ENCODE data around the gene CBFA2T3. TPM values are rescaled to one million over a fixed set of nuclear protein-coding genes. Genes with fewer than 3 reads are reported as not detected.

Gene CBFA2T3
- total RNA-seq, 2 donors from 2014 or later, result 10.1 to 10.5 TPM

DNA sequence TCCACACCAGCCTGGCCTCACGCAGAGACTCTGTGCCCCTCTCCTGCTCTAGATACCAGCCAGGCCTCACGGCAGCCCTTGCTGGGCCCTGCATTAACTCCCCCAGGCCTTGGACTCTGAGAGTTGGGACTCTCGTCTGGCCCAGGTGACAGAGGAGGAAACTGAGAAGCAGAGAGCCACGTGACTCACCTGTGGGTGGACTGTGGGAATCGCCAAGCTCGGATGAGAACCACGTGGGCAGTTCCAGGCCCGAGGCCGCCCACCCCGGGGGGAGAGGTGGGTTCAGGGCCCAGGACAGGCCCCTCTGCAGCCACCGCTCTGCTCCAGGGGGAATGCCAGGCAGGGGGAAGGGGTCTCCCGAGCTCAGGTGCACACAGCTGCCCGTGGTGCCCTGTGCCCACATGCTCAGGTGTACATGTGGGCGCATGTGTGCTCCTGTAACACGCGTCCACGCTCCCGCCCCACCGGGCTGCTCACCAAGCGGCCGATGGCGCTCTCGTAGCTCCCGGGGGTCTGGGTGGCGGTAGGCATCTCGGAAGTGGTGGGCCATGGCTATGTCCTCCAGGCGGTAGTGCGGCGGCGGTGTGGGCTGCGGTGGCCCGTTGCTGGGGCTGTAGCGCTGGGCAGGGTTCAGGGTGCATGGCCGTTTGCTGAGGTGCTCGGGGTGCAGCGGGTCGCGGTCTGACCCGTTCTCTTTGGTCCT lies 92.3 kb downstream of the CBFA2T3 start:
- no peaks in the 10 kb centered on the region for H3K4me1 ChIP-seq

DNA sequence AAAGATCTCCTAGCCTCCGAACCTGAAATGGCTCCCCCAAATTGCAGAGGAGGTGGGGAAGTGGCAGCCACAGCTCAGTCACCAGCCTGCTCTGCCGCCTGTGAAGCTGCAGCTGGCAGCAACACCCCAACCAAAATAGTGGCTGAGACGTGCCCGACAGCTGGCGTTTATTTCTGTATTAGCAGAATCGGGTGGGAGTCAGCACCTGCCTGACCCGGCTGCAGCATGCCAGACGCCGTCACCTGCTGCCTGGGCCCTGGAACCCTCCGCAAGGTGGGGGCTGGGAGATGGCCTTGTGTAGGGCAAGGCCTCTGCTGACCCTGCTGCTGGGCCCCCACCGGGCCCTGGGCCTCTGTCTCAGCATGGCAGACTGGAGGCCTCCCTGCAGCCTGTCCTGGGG lies 93.1 kb downstream of the CBFA2T3 start:
- Histone ChIP-seq H3K9ac (ENCODE audit: low read depth in 2 of 2, low read length in 2 of 2) (no peak overlapping the region), H3K4me1 (no peaks in the 10 kb centered on the region), H3K36me3 (no peaks in the 10 kb centered on the region), H3K4me3 (no peak overlapping the region), H3K9me3 (no peaks in the 10 kb centered on the region), H3K27ac (no peak overlapping the region), H3K27me3 (peaks cover 5% of the 10 kb centered on the region)
- DNase-seq, result no peak
- TF ChIP-seq CTCF (IDR thresholded peaks at IDR 0.05), result no peak
- intact Hi-C loops (cut with DNase I), result no loop called here

More for the DNA sequence above, 92.3 kb downstream of the CBFA2T3 start:
- no peak for TF ChIP-seq CTCF (IDR thresholded peaks at IDR 0.05)
- Histone ChIP-seq H3K4me3 (no peak overlapping the region), H3K27ac (no peak overlapping the region), H3K27me3 (peaks cover 5% of the 10 kb centered on the region), H3K9me3 (no peaks in the 10 kb centered on the region), H3K9ac (ENCODE audit: low read depth in 2 of 2, low read length in 2 of 2) (no peak overlapping the region), H3K36me3 (no peaks in the 10 kb centered on the region)
- no peak for DNase-seq
- intact Hi-C loops (cut with DNase I), result no loop called here

DNA sequence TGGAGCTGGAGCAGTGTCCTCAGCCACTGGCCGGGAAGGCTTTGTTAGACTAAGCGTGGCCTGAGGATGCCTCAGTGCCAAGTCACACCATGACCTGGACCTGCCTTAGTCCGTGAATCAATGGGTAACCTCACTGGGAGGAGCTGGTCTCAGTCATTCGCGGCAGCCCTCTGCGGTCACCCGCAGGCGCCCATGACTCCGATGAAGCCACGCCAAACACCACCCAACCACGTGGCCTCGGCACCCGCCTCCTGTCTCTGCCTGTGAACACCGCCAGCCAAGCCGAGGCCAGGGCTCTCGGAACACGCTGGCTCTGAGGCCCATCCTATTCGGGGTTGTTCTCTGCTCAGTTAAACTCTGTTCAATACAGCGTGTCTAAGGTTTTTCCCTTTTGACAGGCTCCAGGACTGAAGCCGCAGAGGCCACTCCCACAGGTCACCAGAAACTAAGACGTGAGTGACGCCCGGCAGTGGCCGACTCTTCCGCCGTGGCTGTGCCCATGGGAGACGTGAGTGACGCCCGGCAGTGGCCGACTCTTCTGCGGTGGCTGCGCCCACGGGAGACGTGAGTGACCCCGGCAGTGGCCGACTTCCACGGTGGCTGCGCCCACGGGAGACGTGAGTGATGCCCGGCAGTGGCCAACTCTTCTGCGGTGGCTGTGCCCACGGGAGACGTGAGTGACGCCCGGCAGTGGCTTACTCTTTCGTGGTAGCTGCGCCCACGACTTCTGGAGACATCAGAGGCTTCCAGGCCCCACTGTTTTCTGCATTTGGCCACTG lies 93.7 kb downstream of the CBFA2T3 start:
- no peaks in the 10 kb centered on the region for H3K4me1 ChIP-seq
- TF ChIP-seq CTCF (IDR thresholded peaks at IDR 0.05), result no peak
- no peak for DNase-seq

DNA sequence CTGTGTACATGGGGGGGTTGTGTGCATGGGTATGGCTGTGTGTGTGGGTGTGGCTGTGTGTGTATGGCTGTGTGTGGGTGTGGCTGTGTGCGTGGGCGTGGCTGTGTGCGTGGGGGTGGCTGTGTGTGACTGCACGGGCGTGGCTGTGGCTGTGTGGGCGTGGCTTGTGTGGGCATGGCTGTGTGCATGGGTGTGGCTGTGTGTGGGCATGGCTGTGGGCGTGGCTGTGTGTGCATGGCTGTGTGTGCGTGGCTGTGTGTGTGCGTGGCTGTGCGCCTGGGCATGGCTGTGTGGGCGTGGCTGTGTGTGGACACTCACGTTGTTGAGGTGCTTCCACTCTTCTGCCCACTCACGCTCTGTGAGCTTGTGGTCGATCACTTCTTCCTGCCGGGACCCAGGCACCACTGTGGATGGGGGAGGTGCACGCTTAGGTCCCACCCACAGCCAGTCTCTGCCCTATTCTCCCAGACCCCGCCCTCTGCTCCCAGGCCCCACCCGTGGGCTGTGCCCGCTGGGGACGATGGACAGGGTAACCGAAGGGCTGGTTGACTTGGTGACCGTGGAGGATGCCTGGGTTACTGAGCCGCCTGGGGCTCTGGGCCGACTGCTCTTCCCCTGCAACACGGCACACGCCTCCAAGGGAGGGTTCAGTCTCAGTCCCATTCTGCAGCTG lies 94.5 kb downstream of the CBFA2T3 start:
- Histone ChIP-seq H3K4me1 (no peaks in the 10 kb centered on the region), H3K4me3 (no peak overlapping the region), H3K9me3 (no peaks in the 10 kb centered on the region), H3K27ac (no peak overlapping the region), H3K36me3 (no peaks in the 10 kb centered on the region), H3K9ac (ENCODE audit: low read depth in 2 of 2, low read length in 2 of 2) (no peak overlapping the region), H3K27me3 (peaks cover 5% of the 10 kb centered on the region)
- peak; percentile 48 for DNase-seq
- intact Hi-C loops (cut with DNase I), result no loop called here
- no peak for TF ChIP-seq CTCF (IDR thresholded peaks at IDR 0.05)

More for the DNA sequence above, 93.7 kb downstream of the CBFA2T3 start:
- Histone ChIP-seq H3K9ac (ENCODE audit: low read depth in 2 of 2, low read length in 2 of 2) (no peak overlapping the region), H3K27ac (no peak overlapping the region), H3K9me3 (no peaks in the 10 kb centered on the region), H3K36me3 (no peaks in the 10 kb centered on the region), H3K4me3 (no peak overlapping the region), H3K27me3 (peaks cover 5% of the 10 kb centered on the region)
- intact Hi-C loops (cut with DNase I), result no loop called here

- no peak overlapping the region for H3K4me3 ChIP-seq
- no peaks in the 10 kb centered on the region for H3K36me3 ChIP-seq
- DNase-seq, result no peak
- no peaks in the 10 kb centered on the region for H3K4me1 ChIP-seq
- H3K27me3 ChIP-seq, result peaks cover 5% of the 10 kb centered on the region
- intact Hi-C loops (cut with DNase I), result no loop called here
- no peak for TF ChIP-seq CTCF (IDR thresholded peaks at IDR 0.05)
- no peaks in the 10 kb centered on the region for H3K9me3 ChIP-seq
- no peak overlapping the region for H3K9ac ChIP-seq (ENCODE audit: low read depth in 2 of 2, low read length in 2 of 2)
- no peak overlapping the region for H3K27ac ChIP-seq
Observed at GRCh38 chr16:88881675-88882357, 95.2 kb downstream of the CBFA2T3 start.

Measured in colonic mucosa (tissue), 4 donors.